Iris pigment epithelial cell (primary cell): ENCODE measurements around the gene TAS2R1.
"Not testable (repeated sequence)": the region's sequence is repeated elsewhere in the genome, so short reads cannot be mapped to it uniquely, and the experiment has no call there.

Experiments used
- DNase-seq: peaks from one replicate; pipeline ENCODE4 v3.0.0-alpha.2; 2011; ENCODE audit warnings: low read depth

Gene TAS2R1

DNA sequence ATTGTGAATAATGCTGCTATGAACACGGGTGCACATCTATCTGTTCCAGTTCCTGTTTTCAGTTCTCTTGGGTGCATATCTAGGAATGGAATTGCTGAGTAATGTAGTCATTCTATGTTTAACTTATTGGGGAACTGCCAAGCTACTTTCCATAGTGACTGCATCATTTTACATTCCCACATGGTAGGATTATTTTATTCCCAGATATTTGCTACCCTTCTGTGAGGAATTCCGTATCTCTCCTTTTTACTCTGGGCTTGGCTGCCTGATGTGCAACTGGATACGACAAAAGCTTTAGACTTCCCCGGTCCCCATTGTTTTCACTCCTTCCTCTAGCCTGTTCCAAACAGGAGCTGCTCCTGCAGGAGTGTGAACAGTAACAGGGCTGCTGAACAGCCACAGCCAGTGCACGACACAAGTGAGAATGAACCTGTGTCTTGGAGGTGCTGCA, 7.2 kb downstream of the TAS2R1 start:
- DNase-seq = peak; percentile 80

DNA sequence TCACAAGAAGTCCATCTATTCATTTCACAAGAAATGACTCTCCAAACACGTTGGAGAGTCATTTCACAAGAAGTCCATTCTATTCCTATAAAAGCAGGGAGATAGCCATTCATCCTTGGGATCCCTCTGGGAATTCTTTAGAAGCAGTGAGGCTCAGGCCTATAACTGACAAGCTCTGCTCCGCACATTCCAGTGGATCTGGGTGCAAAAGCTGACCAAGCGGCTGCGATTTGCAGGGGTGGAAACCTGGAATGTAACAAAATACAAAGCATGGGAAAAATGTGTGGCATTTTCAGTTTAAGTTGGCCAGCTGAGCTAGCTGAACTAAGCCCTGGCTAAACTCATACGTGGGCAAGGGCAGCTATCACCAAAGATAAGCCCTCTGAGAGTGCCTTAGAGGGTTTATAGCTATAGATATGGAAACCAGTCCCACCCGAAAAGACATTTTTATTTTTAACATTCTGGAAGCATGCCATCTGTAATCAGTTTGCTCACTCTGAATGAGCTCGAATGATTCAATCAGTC, 8.7 kb downstream of the TAS2R1 start:
- DNase-seq = peak; percentile 51

DNA sequence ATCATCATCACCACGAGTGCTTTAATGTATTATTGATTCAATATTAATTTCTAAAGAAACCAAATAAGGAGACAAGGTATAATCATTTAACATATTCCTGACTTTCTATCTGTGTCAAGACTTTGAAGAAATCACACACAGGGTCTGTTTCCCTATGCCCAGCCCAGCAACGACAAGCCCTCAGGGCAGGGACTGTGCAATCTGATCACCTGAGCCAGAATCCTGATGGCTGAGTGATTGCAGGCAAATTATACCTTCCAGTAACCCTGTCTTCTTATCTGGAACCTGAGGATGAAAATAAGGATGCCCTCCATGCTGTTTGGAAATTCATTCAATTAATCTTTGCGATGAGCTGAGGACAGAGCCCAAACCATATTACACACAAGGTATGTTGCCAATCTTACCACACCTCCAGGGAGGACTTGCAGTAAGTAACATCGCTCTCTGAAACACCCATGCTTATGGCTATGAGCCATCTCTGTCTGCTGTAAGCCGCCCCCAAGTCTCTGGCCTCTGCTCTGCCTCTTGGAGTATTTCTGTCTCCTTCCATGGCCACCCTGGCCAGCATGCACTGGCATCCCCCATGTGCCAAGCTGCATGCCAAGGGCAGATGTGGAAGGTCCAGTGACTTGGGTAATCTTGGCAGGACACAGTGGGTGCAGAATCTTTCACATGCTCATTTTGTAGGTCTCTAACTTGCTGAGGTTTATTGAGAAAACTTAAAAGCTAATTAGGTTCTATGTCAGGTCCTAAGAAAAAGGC, 10.6 kb downstream of the TAS2R1 start:
- DNase-seq = no peak

DNA sequence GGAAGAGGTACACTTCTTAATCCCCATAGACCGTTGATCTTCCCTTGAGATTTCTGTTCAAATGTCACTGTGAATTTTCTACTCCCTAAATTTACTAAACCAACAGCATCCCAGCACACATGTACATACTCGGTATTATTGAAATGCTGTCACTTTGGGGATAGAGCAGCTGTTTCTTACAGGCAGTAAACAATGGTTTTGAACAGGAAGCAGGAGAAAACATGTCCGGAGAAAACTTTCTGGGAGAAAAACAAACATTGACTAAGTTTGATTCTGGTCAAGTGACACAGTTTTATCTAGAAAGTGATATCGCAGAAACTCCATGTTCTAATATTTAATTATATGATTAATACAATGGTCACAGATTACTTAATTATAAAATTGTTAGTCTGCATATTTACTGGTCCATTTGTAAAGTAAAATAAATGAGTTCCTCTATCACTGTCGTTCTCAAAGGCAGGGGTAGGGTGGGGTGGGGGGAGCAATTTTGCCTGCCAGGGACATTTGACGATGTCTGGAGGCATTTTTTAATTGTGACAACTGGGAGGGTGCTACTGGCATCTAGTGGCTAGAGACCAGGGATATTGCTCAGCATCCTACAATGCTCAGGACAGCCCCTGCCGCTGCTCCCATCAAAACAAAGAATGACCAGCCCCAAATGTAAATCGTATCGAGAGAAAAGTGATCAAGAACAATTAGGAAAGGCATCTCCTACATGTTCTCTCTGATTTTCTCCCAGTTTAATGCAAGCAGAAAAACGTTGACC, 12.2 kb downstream of the TAS2R1 start:
- DNase-seq = no peak

DNA sequence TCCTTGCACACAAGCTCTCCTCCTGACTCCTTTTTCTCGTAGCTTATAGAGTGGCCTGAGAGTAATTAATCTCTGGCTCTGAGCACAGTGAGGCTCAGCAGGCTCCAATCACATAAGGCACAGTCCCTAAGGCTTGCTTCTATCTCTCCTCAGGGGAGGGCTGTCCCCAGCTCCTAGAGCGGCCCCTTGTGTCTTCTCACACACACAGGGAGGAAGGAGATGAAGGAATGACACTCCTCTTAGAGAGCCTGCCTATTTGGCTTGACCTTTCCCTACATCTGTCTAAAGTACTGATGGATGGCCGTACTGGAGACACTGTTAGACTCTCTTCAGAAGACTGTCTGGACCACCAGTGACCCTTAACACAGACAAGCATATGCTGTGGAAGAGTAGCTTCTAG, 12.9 kb downstream of the TAS2R1 start:
- DNase-seq = no peak

DNA sequence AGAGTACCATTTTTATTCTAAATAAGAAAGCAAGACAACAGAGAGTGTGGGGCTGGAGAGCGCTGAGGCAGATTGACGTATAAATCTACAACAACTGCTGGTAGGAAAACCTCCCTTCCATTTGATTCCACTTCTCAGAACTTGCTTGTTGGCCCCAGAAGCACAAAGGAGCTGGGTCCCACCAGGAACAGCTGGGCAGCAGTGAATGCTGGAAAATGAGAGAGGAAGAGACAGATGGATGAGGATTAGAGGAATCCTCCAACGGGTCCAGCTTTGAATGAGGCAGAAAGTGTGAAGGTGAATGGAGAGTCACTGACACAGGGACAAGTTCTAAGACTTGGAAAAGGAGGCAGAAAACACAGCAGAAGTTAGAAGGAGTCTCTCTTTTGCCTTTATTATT, 14.8 kb downstream of the TAS2R1 start:
- no peak for DNase-seq

DNA sequence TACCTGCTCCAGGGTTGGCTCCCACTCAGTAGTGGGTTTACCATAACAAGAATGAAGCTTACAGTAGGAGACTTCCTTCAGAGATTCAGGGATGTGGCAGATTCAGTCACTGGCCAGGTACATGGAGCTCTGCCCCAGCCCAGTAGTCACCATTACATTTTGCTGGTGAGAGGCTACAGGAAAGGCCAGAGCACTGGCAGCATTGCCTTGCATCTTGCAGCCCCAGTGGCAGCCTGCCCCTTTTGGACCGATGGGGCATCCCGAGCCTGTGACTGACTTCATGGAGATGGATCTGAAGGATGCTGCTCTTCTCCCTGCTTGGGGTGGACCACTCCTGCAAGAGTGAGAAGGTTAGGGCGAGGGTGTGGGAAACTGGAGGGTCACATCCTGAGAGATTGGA, 16.8 kb downstream of the TAS2R1 start:
- no peak for DNase-seq

DNA sequence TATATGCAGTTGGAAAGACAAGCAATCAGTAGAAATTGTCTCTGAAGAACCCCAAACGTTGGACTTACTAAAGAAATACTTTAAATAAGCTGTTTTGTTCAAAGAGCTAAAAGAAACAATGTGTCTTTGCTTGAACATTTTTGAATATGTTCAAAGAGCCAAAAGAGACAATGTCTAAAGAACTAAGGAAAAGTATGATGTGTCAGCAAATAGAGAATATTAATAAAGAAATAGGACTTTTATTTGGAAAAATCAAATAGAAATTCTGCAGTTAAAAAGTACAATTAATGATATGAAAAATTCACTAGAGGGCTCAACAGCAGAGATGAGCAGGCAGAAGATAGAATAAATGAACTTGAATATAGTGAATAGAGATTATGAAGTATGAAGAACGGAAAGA, 19.2 kb downstream of the TAS2R1 start:
- no peak for DNase-seq

DNA sequence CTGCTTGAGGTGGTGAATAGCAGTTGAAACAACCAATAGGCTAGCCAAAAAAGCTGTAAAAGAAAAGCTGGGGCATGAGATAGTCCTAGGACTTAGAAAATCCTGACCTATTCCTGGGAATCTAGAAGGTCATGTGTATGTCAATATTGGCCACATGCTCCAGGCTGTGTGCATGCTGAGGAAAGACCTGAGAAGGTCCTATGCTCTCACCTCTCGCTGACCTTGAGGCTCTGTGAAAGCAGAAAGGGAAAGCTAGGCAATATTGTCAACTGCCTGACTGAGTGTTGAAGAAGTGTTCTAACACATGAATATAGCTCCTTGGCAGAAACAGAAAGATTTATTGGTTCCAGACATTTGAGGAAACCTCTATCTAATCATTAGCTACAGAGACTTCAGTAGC, 19.8 kb downstream of the TAS2R1 start:
- no peak for DNase-seq

DNA sequence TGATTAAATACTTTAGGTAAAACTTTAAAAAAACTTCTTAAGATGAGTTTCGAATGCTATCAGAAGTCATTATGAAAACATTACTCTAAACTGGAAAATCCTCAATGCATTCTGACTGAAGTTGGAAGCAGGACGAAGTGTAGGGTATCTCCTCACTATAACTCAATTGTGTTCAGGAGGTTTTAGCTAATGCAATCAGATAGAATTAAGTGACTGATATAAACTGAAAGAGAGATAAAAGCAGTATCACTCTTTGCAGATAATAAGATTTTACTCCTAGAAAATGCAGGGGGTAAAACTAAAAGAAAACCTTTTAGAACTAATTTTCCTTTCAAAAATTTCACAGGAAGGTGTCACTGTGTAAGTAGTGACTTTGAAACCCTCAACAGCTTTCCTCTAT, 22.1 kb downstream of the TAS2R1 start:
- DNase-seq = no peak

DNA sequence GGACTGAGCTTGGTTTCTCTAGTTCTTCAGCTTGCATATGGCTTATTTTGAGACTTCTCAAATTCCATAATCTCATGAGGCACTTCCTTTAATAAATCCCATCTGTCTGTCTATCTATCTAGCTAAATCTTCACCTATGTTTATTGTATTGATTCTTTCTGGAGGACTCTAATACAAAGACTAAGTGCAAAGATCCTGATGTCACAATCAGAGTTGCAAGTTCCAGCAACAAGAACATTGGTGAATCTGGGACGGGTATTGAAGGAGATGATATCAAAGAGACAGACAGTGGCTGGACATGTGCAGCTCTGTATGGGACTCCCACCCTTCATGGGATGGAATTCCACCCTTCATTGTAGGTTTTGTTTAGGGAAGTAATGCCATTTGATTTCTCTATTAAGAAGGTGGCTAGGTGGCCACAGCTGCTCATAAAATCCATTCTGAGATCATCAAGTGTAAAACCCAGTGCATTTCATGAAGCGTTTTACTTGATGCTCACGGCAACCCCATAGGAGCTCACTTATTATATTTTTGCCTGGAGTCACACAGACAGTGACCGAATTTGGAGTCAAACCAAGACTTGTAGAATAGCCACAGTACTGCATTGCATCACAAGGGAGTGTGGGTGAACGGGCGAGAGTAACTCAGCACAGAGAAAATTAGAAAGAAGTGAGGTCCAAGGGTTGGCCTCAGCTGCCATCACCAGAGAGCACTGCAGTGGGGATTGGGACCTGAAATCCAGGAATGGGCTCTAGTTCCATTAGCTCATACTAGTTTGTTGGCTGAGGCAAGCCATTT, 24.9 kb downstream of the TAS2R1 start:
- no peak for DNase-seq

DNA sequence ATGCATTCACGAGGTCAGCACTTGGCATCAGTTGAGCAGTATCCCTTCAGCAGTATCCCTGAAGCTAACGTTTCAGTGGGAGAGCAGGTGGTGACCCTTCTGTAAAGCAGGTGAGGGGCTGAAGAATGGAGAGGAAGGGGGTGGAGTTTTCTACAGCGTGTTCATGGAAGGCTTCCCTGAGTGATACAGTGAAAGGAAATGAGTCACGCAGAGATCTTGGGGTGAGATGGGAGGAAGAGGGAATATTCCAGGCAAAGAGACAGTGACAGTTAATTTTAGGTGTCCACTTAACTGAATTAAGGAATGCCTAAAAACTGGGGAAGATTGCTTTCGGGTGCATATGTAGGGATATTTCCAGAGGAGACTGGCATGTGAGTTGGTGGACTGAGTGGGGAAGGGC, 25.7 kb downstream of the TAS2R1 start:
- peak; percentile 10 for DNase-seq

DNA sequence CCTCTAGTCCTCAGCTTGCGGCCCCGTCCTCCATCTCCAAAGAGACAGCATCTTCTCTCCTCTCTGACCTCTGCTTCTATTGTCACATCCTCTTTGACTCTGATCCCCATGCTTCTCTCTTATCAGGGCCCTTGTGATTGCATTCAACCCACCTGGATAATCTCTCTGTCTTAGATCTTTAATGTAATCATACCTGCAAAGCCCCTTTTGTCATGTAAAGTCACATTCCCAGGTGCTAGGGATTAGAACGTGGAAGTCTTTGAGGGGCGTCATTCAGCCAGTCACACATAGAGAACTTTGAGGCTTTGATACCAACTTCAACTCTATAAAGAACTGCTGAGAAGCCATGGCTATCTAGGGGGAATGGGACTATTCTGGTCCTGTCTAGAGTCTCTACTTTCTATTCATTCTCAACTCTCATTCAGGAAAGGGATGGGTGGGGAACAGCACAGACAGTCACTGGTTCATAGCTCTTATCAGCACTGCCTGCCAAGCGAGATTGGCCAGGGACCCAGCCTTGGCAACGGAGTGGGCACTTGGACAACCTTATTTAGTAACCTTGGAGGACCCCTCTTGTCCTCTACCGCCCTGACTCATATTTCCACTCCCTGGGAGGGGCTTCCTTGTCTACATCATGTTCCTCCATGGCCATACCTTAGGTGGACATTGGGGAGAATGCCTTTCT, 29.0 kb downstream of the TAS2R1 start:
- no peak for DNase-seq

DNA sequence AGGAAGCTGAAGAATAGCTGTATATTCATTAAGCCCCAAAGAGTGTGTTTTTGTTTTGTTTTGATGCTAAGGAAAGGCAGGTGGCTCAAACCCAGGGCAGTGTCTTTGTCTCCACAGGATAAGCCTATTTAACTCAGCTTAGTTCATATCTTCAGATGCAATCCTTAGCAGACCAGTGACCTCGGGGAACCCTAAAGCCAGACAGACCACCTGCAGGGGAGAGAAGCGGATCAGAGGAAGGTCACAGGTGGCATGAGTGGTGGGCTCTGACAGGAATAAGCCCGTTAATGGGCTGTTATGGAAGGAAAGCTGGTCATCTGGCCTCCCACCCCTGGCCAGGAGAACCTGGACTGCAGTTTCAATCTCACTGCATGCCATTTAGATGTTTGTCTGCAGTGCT, 30.8 kb downstream of the TAS2R1 start:
- DNase-seq = no peak

DNA sequence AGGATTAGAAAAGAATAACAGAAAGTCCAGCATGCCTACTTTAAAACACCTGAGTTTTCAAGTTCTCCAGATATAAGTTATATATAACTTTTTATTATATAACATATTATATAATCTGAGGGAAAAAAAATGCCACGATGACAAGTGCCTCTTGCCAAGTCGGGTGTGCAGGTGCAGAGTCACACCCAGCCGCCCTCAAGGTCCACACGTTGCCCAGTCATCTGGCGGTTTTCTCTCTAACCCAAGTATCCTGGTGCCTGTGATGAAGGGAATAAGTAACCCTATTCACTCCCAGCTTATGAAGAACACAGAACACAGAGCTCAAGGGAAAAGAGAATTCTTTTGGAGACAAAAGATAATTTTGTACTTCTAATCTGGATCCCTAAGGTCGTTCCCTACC, 31.8 kb downstream of the TAS2R1 start:
- DNase-seq = not testable (repeated sequence)

DNA sequence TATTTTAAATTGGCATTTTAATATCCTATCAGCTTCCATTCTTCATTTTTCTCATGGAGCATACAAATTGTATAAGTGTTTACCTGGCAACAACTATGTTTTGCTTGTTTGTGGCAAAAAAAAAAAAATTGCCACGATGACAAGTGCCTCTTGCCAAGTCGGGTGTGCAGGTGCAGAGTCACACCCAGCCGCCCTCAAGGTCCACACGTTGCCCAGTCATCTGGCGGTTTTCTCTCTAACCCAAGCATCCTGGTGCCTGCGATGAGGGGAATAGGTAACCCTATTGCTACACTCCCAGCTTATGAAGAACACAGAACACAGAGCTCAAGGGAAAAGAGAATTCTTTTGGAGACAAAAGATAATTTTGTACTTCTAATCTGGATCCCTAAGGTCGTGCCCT, 32.8 kb downstream of the TAS2R1 start:
- DNase-seq = not testable (repeated sequence)

DNA sequence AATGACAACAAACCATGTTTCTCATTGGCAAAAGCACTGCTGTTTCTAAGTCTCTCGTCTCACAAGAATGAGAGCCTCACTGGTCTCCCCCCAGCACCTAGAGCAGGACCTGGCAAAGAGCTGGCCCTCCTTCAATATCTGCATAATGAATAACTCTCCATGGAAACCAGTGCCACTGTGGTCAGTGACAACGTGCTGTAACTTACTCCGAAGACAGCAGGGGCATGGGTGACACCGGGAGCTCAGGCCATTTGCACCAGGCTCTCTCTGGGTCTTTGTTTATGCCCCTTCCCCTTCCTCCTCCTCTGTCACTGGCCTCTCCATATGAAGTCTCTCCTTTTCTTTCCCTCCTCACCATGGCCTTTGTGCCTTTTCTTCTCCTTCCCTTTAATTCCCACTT, 33.3 kb downstream of the TAS2R1 start:
- DNase-seq = no peak

DNA sequence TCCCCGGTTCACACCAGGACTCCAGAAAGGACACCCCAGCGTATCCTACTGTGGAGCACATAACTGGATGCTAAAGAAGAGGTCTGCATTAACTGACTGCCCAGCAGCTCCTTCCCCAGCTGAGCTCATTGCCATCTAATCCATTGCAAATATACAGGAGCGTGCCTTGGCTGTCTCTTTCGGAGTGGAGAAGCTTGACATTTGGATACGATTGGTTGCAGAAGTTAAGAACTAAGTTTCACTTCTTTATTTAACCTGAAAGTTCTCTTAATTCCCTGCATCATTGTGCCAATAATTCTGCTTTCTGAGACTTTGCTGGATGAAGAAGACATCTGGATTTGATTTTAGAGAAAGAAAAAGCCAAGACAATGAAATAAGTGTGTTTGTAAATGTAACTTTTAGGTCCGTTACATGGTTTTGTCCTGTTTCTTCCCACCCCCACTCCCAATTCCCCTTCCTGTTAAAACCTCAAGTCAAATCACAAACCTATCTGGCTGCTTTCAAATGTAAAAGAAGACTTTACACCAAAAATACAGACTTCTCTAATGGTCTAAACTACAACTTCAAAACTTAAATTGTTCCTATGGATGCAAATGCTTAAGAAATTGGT, 33.9 kb downstream of the TAS2R1 start:
- DNase-seq = no peak

DNA sequence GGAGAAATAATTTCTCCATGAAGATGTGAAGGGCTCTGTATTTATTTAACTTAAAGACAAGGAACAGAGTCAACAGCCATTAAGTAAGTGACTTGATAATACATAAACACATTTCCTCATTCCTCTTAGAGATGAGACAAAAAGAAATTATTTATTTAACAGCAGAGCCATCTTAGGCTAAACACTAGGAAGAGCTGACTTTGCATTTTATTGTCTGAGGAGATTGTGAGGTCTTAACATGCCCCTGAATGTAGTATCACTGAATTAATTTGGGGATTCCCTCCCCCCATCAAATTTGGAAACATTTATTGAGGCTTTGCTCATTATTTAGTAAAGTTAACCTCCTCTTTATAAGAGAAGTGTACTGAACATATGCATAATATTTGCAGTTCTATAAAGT, 35.2 kb downstream of the TAS2R1 start:
- DNase-seq = no peak

DNA sequence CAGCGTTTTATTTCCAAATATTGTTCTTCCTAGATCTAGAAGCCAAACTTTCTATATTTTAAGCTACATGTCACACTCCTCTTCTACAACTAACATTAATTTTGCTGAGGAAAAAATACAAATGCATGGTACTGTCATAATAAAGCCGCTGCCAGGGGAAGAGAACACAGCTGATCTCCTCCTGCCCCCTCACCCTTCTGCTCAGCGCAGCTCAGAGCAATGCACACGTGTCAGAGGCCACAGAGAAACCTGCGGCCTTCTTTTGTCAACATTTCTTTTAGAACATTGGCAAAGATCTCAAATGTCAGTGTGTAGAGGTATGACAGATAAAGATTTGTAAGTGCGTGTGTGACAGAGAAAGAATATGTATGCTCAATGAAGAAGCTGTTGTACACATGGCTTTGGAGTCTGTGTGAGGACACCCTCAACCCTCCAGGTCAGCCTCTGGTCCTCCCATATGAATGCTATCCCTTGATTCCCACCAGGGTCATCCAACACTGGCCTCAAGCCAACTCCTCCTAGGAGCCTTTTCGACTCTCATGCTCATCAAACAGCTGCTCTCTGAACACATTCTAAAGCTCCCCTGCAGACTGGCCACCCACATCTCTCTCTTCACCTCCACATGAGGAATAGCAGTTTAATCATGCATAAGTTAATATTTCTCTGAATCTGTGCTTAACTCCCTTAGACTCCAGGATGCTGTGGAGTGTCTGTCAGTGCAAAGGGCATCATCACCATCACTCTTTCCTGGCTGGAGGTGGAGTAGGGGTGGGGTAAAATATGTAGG, 40.9 kb downstream of the TAS2R1 start:
- no peak for DNase-seq

DNA sequence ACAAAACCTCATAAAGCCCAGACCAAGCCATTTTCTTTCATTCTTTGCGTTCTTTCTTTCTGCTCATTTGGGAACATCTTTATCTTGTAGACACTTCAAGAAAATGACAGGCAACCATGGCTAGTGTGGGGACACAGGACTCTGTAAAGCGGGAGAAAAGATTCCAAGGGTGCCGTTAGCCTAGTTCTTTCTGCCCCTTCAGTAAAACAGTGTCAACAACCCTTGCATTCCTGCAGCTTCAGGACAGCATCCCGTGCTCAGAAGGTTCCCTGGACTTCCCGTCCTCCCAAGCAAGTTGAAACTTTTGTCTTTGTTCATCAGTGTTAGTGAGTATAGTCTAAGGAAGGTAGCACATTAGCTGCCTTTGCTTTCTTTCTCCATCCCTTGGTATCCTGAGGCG, 41.9 kb downstream of the TAS2R1 start:
- DNase-seq = no peak
